HG03457 (cell line): Measurements from ENCODE around the gene MVB12B.

ENCODE experiments used
- ATAC-seq: cut with Tn5 transposase; IDR thresholded peaks from one replicate; pipeline ENCODE4 v1.9.1; 2021; ENCODE audit warnings: moderate number of reproducible peaks; ENCODE audit not compliant: unreplicated experiment

The MVB12B gene

DNA sequence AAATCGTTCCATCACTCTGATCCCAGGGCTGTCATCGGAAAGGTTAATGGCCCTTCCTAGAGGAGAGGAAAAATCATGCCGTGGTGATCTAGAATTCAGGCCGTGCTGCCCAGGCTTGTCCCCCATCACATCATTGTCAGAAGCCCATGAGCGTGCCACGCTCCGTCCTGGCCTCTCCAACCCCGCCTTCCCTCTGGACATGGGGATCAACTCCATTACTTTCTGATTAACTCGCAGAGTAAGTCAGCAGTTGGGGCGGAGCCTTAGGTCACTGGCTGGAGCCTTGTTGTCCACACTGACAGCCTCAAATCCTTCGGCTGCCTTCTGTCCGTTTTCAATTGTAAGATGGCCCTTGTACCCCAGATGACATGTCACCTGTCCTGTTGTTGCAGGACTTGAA is 75.0 kb downstream of the MVB12B start:
- no peak for ATAC-seq

DNA sequence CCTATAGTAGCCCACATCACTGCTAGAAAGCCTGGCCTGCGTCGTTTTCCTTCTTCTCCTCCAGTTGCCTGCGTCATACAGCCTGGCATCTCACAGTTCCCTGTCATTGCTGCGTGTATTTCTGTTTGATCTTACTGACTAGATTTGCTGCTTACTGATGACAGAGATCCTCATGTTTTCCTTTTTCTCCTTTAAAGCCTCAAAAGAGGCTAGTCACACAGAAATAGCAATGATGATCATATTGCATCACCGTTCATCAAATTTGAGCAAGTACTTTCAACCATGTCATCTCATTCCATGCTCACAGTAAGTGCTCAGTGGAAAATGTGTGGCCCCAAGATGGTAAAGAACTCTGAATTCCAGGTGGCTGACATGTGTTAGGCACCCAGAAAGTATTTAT is 76.8 kb downstream of the MVB12B start:
- ATAC-seq: no peak

DNA sequence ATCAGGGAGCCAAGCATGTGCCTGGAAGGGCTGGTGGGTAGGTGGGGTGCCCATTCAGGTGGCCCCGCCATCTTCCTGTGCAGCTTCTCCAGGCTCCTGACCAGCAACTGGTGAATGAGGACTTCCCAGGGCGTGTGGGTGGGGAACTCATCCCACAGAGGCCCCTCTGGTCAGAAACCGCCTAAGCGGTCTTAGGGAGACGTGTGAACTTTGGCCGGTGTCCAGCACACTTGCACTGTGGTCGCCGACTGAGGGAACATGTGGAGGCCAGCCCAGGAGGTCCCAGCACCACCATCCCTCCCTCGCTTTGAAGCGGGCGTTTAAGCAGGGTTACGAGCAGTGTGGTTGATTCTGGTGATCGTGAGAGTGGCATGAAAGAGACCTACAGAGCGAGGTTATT is 77.8 kb downstream of the MVB12B start:
- ATAC-seq: no peak

DNA sequence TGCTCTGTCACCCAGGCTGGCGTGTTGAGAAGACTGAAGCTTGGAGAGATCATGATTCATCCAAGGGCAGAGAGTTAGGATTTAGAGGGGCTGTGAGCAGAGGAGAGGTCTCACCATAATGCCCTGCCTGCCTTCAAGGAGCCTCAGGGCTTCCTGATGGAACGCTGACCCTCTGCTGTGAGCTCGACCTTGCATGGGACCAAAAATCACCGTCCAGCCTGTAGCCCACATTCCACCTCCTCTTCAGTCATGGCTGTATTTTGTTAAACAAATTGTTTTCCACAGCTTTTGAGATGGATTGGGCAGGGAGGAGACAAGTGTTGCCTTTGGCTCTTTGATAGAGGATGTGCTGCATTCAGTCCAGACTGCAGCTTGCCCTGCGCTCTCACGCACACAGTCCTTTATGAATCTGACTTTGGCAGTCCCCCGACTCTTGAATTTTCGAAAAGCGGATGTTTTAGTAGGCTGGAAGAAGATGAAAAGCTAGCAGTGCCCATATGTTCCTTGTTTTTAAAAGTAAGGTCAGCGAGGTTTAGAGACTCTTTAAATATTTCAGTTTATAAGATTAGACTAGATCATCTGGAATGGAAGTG is 79.5 kb downstream of the MVB12B start:
- no peak for ATAC-seq

DNA sequence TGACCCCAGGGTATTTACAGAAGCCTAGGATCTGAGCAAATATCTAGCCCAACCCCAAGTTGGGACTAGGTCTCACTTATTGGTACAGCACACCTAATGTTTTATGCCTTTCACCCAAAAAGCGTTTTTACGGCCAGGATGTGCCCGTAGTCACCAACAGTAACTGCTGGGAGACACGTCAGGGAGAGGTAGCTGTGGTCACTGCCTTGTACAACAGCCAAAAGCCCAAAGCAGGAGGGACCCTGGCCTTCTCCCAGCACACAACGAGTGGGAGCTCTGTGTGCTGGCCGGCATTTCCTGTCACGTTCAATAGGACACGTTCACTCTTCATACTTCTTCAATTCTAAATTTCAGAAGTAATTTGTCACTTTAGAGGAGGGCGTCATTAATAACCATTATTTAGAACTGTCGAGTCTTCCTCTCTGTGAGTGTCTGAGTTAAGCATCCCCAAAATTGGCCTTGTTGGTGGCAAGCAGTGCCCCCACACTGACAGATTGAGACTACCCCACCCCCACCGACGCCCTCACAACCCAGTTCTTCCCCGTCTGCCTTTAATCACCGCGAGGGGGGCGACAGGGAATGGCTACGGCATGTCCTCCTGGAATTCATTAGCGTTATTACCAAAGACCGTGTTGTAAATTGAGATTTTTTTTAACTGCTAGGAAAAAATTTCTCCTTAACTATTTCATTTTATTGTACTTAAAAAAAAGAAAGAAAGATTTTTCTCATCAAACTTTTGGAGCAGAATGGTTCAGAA is 80.7 kb downstream of the MVB12B start:
- ATAC-seq: no peak

DNA sequence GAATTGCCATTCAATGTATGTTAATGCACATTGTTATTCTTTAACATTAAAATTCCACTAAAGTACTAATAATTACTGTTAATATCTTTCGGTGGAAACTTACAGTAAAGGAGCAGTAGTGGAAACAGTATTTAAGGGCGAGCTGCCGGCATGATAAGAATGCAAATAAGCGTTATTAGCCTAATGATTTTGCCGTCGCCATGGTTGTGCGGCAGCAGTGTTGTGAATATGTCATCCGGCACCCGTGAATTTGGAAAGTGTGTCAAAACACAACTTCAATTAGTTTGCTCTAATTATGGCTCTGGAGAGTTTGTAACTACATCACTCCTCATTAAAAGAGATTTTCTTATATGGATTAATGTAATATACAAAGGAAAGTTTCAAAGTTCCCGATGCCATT is 81.4 kb downstream of the MVB12B start:
- ATAC-seq: no peak

DNA sequence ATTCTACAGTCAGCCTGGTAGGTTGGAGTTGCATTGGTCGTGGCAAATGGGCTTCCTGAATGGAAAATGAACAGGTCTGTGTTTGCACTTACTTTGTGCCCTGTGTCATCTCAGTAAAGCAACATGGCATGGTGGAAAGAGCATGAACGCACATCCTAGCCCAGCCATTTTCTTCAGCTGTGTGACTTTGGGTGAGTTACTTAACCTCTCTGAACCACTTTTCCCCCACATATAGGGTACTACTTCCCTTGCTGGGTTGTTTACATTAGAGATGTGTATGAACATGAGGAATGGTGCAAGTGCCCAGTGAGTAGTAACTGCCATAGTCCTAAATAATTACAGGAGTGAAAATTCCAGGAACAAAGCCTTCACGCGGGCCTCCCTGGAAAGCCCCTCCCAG is 83.6 kb downstream of the MVB12B start:
- no peak for ATAC-seq

DNA sequence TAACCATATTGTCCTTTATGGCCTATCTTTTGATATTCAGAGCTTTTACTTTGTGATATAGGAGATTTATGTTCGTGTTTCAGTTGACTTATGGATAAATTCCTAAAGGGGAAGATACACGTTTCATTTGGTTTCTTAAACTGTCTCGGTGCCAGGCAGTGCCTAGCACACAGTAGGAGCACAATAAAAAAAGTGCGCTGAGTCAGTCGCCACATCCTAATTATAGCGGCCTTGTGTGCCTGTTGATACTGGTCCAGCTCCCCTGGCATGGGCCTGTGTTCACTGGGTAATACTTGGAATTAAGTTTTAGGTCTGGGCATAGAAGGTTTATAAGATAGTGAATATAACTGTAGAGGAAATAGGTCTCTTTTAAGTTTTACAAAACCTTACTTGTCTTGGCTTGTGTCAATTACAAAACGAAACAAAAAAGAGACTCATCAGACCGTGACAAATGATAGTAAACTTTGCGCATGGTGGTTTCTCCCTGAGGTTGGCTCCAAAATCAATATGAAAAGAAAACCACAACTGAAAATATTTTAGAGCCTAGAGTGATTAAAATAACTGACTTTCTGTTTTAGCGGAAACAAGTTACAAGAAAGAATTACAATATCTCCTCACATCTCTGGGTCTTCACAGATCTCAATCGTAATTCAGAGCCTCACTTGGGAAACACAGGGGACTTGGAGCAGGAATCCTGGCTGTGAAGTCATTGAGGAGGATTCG is 84.8 kb downstream of the MVB12B start:
- ATAC-seq: peak; percentile 51

DNA sequence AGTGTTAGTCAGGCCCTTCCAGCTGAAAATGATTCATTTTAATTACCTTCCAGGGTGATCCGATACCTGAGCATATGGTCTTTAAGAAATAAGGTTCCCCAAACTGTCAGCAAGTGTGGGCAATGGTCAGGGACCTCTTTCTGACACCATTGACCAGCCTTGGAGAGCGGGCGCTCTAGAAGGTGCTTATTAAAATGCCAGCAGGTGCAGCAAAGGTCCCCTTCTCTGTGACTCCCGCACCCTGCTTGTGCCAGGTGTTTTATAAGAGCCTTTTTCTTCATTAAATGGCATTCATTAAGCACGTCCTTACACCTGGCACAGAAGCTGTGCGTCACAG is 85.3 kb downstream of the MVB12B start:
- ATAC-seq: no peak

DNA sequence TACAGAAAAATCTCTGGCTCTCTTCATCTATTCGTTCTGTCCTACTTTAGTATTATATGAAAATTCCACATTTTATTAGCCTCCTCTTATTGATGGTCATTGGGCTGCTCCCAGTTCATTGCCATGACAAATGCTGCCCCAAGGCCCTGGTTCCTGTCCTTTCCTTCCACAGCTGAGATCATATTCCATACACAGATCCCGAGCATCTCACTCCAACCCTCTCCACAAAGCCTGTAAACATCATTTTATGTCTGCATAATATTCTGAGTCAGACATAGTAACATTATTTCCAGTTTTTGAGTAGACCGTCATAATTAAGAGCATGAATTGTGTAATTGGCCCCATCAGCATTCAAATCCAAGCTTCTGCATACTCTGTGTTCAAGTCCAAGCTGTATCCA is 86.3 kb downstream of the MVB12B start:
- no peak for ATAC-seq

DNA sequence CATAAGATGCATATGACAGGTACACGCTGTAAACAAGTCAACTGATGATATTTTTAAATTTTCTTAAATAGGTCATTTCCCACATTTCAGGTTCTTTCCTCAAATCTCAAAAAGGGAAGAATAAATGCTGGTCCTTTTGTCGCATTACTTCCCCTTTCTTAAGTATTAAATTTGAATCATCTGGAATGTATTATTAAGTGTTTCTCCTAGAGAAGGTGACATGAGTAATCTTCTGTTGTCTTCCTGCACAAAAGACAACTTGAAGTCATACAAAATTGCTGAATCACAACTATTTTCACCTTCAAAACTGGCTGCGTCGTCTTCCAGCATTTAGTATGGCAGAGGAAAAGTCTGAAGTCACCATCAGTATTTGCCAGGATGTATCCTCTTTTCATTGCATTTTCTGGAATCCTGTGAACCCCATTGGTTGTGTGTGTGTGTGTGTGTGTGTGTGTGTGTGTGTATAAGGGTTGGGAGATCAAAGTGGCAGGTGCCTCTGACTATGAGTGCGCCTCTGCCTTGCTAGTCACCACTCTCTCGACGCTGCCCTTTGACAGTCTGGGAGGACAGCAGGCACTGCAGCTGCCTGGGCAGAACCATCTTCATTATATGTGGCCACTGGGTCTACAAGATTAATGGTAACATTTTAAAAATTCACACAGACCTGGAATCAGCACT is 86.9 kb downstream of the MVB12B start:
- ATAC-seq: no peak

DNA sequence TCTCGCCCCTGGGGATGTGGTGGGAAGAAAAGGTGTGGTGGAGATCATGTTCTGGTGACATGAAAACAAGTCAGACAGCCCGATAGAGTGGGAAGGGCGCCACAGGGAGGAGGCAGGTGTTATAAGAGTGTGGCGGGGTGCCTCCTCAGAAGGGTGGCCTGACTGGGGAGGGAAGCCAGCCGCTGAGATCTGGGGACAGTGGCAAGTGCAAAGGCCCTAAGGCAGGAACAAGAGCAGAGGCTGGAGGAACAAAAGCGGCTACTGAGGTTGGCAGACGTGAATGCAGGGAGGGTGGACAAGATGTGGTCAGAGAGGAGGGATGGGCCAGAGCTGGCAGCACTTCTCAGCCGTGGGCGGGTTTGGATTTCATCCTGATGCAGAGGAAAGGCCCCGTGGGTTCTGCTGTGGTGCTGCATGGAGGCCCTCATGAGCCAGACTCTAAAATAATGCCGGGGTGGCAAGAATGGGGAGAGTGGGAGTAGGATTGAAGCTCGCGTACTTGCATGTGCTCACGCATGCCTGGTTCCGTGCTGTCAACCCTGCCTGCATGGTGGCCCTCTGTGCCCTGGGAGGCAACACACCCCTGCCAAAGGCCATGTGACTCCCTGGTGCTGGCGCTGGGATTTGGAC is 89.2 kb downstream of the MVB12B start:
- no peak for ATAC-seq

DNA sequence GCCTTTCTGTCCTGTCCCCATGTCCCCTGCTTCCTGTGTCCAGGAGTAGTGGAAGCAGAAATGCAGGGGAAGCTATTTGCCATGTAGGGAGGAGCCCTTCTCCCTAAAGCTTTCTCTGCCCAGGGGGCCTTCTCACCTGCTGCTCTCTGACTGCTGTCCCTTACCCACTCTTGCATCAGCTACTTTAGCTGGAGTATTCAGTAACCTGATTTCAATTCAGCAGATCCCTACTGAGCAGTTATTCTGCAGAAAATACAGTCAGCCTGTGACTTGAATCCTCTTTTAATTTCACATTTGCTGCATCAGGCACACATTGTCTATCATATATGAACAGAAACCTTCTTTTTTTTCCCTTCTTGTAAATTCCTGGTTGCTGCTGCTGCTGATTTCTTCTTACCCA is 90.4 kb downstream of the MVB12B start:
- ATAC-seq: no peak

DNA sequence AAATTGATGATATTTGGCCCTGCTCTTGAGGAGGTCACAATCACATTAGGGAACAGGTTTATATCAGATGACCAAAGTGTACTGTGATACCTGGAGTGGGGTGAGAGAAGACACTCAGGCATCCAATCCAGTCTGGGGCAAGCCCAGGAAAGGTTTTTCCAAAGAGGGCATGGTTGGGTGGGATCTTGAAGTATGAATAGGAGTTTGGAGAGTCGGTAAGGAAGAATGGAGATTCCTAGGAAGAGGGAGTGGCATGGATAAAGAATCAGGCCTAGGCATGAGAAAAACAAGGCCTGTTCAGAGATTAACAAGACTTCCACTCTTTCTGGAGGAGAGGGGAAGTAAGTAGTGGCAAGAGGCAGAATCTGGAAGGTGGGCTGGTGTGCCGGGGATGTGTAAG is 91.1 kb downstream of the MVB12B start:
- ATAC-seq: no peak

DNA sequence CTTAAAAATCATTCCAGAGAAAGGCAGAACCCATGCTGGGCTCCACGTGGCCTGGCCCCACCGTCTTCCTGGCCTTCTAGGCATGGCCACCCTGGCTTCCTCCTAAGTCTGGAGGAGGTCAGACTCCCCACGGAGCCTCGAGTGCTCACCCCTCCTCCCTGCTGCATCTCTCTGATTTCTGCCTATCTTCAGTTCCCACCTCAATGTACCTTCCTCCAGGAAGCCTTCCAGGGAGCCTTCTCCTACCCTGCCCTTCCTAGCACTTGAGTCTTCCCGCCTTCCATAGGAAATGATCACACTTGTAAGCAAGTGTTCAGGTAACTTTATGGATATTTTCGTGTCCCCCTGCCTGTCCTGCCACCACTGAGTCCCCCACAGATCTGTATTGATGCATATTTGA is 92.0 kb downstream of the MVB12B start:
- ATAC-seq: no peak

DNA sequence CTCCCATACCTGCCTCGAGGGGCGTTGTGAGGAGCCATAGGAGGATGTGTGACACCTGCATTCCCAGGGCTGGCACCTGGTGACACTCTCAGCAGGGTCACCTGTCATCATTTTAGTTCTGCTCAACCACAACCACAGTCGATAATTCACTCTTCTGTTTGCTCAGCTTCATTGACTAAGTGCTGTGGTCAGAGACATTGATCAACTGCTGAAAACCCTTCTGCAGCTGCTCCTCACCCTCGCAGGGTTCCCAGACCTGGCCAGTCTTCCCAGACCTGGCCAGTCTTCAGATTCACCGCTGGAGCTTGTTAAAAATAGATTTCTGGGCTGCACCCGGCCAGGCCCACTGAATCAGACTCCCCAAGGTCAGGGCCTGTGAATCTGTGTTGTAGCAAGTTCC is 92.8 kb downstream of the MVB12B start:
- no peak for ATAC-seq

DNA sequence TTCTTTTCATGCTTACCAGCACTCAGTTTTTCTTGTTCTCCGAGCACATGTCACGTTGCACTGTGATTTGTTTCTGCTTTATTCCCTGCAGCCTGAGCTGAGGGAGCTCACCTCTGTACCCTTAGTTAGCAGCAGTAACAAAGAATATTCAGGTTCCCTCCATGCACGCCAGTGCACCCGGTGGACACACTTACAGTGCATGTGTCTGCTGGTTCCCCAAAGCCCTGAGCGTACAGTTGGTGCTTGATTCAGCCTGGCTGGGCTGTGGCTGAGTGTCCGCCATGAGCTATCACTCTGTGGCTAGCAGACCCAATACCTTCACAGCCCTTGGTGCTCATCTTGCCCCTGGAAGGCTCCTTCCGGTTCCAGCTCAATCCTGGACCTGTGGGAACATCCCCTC is 93.5 kb downstream of the MVB12B start:
- no peak for ATAC-seq

DNA sequence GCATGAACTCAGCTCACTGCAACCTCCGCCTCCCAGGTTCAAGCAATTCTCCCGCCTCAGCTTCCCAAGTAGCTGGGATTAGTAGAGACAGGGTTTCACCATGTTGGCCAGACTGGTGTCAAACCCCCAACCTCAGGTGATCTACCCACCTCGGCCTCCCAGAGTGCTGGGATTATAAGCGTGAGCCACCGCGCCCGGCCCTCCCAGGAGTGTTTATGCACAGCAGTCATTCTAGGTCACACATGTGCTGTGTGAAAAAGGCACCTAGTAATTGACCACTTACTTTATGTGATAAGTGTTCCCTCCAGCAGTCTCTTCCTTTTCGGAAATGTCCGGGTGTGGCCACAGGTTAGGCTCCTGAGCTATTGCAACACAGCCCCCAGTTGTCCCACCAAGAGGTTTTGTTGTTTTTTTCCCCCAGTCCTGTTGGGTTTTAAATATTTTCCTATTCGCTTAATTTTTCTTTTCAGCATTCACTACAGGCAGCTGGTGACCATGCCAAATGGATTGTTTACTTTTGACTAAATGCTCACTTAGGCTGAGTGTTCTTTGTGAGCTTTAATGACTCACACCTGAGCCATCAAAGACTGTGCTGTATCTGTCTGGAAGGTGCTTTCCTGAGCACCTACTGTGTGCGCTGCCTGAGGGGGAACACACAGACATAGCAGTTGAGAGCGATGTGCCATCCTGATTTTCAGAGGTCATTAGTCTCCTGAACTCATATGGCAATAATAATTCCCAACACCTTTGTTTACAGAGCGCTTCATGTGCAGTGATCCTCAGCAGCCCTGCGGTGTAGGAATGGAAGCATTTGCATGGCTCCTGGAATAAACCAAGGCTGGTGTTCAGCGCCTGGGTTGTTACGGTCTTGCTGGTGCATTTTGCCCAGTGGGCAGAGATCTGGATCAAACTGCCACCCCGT is 94.3 kb downstream of the MVB12B start:
- ATAC-seq: no peak

DNA sequence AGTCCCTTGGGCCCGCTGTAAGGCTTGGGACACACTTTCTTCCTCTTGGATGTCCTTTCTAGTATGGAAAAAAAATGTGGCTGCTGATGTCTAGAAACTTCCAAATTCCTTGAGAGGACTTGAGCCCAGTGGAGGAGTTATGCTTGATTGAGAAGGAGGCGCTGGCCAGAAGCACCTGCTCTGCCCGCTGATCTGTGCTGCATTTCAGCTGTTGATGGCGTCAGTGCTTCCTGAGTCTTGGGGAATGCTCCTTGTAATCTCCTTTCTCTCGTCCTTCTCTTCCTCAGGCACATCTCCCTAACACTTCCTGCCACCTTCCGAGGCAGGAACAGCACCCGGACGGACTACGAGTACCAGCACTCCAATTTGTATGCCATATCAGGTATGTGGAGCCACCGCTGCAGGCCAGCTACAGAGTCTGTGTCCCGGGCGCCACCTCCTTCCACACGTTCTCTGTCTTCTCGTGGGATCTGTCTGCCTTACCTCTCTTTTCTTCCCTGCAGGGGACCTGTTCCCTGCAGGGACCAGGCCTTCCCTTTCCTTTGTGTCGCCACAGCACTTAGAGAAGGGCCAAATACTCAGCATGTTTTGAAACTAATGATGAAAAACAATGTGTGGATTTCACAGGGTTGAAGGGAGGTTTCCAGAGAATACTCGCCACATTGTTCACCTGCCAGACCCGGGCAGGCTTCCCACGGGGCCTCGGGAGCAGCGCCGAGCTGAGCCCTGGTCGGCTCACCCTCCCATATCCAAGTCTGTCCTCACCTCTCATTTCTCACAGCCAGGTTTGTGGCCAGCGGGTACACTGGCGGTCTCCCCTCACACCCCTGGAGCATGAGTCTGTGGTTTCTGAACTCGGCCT is 95.2 kb downstream of the MVB12B start:
- ATAC-seq: no peak
